Effector memory CD8-positive, alpha-beta T cell (primary cell): ENCODE measurements around the gene RNF145.
"Not testable (repeated sequence)": the region's sequence is repeated elsewhere in the genome, so short reads cannot be mapped to it uniquely, and the experiment has no call there.

Source experiments
- ATAC-seq: fragments of 150-1000 bp; cut with Tn5 transposase; replicated peaks from 2 replicates; pipeline ENCODE4 v1.10.0; 2021; ENCODE audit warnings: mild to moderate bottlenecking, moderate library complexity
- DNase-seq, 3 experiments: peaks; one replicate each; pipeline ENCODE4 v3.0.0; 2021
- H3K27ac Mint-ChIP-seq, 2 donors: one replicate each; pipeline ENCODE4 v1.8.0; 2022; ENCODE audit warnings: mild to moderate bottlenecking in 2 of 2, mixed read lengths in 2 of 2, moderate library complexity in 2 of 2
- H3K27me3 Mint-ChIP-seq, 2 donors: one replicate each; pipeline ENCODE4 v1.8.0; 2022; ENCODE audit warnings: mixed read lengths in 2 of 2
- H3K36me3 Mint-ChIP-seq: one replicate; pipeline ENCODE4 v1.8.0; 2022; ENCODE audit warnings: mild to moderate bottlenecking, moderate library complexity, mixed read lengths; ENCODE audit not compliant: insufficient read depth
- H3K4me1 Mint-ChIP-seq, 2 donors: one replicate each; pipeline ENCODE4 v1.8.0; 2022; ENCODE audit warnings: low read depth in 2 of 2, mixed read lengths in 2 of 2
- H3K4me3 Mint-ChIP-seq, 2 donors: one replicate each; pipeline ENCODE4 v1.8.0; 2022; ENCODE audit warnings: mild to moderate bottlenecking in 2 of 2, mixed read lengths in 2 of 2, moderate library complexity in 2 of 2
- H3K9me3 Mint-ChIP-seq, 2 donors: one replicate each; pipeline ENCODE4 v1.8.0; 2022; ENCODE audit warnings: mixed read lengths in 2 of 2

The RNF145 gene

DNA sequence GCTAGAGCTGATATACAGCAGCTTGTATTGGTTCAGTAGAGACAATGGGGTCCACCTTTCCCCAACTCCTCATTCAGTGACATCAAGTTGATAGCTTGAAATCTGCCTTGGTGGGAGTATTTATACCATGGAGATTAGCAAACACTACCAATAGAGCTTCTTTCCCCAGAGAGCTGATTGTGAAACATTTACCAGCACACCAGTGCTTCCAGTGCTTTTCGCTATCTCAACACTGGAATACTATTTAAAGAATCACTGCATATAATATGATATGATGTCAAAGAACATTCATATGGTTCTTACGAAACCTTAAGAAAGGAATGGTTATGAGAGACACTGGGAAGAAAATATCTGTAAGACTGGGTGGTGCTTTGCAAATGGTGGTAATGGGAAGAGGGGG, 21.8 kb upstream of the RNF145 start:
- Mint-ChIP-seq H3K4me3 (no peak overlapping the region), H3K9me3 (no peaks in the 10 kb centered on the region), H3K4me1 (no peaks in the 10 kb centered on the region), H3K36me3 (no peaks in the 10 kb centered on the region), H3K27ac (no peak overlapping the region), H3K27me3 (peaks cover 6 to 13% of the 10 kb centered on the region in 2 donors)
- no peak for ATAC-seq
- DNase-seq, result no peak

DNA sequence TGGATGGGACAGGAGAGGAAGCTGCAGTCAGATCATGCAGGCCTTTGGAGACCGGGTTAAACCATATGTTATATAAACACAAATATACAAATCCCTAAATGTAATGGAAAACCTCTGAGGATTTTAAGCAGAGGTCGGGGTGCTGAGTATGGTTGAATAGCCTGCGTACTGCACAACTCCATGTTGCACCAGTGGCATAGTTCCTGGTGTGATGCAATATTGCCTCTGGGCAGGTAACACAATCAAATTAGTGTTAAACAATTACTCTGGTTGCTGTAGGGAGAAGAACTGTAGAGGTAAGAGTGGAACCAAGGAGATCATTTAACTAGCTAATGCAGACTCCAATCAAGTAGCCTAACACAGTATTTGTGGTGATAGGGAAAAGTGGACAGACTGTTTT, 21.3 kb upstream of the RNF145 start:
- Mint-ChIP-seq H3K4me3 (no peak overlapping the region), H3K27me3 (peaks cover 6 to 13% of the 10 kb centered on the region in 2 donors), H3K36me3 (no peaks in the 10 kb centered on the region), H3K4me1 (no peaks in the 10 kb centered on the region), H3K27ac (no peak overlapping the region), H3K9me3 (no peaks in the 10 kb centered on the region)
- ATAC-seq (no peak), DNase-seq (no peak)

DNA sequence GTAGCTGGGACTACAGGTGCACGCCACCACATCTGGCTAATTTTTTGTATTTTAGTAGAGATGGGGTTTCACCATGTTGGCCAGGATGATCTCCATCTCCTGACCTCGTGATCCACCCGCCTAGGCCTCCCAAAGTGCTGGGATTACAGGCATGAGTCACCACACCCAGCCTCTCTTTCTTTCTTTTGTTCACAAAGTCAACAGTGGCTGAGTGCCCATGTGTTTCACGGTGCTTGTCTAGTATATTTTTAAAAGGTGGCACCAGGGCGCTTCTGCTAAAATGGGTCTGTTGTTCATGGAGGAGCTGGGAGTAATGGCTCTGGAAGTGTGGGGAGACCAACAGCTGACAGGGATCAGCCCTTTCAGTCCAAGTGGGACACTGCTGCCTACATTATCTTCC, 18.7 kb upstream of the RNF145 start:
- H3K9me3 Mint-ChIP-seq, H3K27ac Mint-ChIP-seq, H3K4me3 Mint-ChIP-seq, H3K4me1 Mint-ChIP-seq, H3K36me3 Mint-ChIP-seq, DNase-seq, ATAC-seq: not testable (repeated sequence)
- H3K27me3 Mint-ChIP-seq, result peaks cover 6 to 12% of the 10 kb centered on the region in 2 donors

DNA sequence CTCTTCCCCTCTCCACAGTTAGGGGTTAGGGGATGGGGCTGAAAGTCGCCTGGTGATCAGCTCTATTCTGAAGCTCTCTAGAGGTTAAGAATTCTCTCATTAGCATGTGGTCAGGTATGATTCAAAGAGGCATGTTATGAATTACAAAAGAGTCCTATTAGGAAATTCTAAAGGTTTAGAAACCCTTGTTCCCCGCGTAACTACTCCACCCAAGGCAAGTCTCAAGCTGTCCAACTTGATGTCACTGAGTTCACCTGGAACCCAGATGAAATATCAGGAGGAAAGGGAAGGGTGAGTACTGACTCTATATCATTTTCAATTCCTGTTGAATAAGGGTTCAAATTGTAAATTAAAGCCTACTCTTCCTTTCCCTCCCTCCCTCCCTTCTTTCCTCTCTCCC, 18.1 kb upstream of the RNF145 start:
- no peak for ATAC-seq
- no peak overlapping the region for H3K4me3 Mint-ChIP-seq
- peaks cover 6% of the 10 kb centered on the region in 2 donors for H3K27me3 Mint-ChIP-seq
- no peak for DNase-seq
- H3K27ac Mint-ChIP-seq, result no peak overlapping the region
- no peaks in the 10 kb centered on the region for H3K9me3 Mint-ChIP-seq
- no peaks in the 10 kb centered on the region for H3K36me3 Mint-ChIP-seq
- no peaks in the 10 kb centered on the region for H3K4me1 Mint-ChIP-seq

DNA sequence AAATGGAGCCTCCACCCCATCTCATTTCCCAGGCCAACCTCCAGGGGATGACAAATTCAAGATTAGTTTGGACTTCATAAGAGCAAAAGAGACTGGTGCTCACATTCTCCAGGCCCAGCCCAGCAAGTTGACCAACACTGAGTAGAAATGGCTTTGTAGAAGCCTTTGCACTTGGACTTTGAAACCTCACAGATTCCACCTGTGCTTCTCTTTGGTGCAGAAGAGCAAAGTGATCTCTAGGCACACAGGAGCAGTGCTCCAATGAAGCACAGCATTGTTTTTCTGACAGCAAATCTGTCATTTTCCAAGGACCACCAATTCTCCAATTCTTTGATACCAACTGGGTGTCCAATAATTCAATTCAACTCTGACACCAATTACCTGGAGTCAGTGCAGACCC, 17.1 kb upstream of the RNF145 start:
- peaks cover 0 to 2% of the 10 kb centered on the region in 2 donors for H3K4me1 Mint-ChIP-seq
- ATAC-seq (no peak), DNase-seq (no peak)
- H3K27me3 Mint-ChIP-seq, result peaks cover 0 to 6% of the 10 kb centered on the region in 2 donors
- H3K4me3 Mint-ChIP-seq, result no peak overlapping the region
- H3K36me3 Mint-ChIP-seq, result no peaks in the 10 kb centered on the region
- H3K9me3 Mint-ChIP-seq, result no peaks in the 10 kb centered on the region
- no peak overlapping the region for H3K27ac Mint-ChIP-seq

DNA sequence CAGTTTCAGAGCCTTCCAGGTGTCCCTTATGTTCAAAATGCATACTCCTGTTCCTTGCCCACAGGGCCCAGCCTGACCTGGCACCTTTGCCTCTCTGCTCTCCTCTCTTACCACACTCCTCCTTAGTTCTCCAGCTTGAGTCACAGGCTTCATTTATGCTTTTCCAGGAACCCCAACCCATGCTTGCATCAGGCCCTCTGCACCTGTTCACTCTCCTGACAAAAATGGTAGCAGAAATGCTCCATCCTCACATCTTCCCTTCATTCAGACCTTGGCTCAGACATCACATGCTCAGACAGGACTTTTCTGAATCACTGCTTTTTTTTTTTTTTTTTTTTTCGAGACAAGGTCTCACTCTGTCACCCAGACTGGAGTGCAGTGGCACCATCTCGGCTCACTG, 15.1 kb upstream of the RNF145 start:
- Mint-ChIP-seq H3K4me3 (no peak overlapping the region), H3K4me1 (peaks cover 4 to 6% of the 10 kb centered on the region in 2 donors), H3K9me3 (no peaks in the 10 kb centered on the region), H3K36me3 (no peaks in the 10 kb centered on the region), H3K27me3 (peaks cover 0 to 6% of the 10 kb centered on the region in 2 donors), H3K27ac (no peak overlapping the region)
- ATAC-seq, result no peak
- DNase-seq, result no peak

DNA sequence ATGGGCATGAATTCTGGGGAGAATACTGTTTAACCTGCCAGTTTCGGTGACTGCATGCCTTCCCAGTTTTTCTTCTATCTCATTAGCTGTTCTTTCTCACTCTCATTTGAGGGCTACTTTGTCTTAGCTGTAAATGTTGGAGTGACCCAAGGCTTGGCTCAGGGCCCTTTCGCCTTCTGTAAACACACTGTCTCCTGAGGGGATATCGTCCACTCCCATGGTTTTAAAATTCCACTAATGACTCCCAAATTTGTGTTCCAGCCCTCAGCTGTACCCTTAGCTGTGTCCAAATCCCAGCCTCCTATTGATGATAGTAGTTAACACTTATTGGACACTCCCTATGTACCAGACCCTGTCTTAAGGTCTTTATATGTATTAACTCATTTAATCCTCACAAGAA, 14.1 kb upstream of the RNF145 start:
- H3K4me3 Mint-ChIP-seq, result no peak overlapping the region
- ATAC-seq (no peak), DNase-seq (no peak)
- no peaks in the 10 kb centered on the region for H3K9me3 Mint-ChIP-seq
- H3K36me3 Mint-ChIP-seq, result no peaks in the 10 kb centered on the region
- peaks cover 4 to 6% of the 10 kb centered on the region in 2 donors for H3K4me1 Mint-ChIP-seq
- H3K27me3 Mint-ChIP-seq, result peaks cover 0 to 6% of the 10 kb centered on the region in 2 donors
- H3K27ac Mint-ChIP-seq, result no peak overlapping the region

DNA sequence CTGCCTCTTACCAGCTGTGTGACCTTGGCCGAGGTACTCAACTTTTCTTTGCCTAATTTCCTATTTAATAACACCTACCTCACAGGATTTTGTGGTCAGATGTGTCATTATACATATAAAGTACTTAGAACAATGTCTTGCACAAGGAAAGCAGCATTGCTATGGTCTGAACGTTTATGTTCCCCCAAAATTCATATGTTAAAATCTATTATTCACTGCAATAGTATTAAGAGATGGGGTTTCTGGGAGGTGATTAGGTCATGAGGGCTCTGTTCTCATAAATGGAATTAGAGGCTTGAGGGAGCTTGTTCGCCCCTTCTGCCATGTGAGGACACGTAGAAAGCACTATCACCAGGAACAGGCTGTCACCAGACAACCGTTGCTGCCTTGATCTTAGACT, 10.9 kb upstream of the RNF145 start:
- ATAC-seq, result peak; percentile 42
- no peaks in the 10 kb centered on the region for H3K9me3 Mint-ChIP-seq

DNA sequence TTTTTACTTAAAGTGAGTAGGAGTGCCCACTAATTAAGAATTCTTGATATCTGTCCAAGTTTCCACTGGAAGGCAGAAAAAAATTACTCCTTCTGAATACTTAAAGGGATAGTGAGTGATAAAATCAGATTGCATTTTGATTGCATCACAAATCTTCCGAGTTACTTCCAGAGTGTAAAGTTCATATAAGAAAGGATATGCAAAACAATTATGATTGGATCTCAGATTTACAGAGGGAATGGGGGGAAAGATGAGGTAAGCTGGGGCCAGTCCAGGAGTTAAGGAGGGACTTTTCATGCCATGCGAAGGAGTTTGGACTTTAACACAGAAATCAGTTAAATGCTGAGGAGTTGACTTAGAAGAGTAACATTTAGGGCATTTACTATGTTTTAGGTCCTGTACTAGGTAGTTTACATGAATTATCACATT, 9.3 kb upstream of the RNF145 start:
- H3K9me3 Mint-ChIP-seq, result no peaks in the 10 kb centered on the region
- no peak for ATAC-seq
- H3K36me3 Mint-ChIP-seq, result peaks cover under 1% of the 10 kb centered on the region
- DNase-seq, result no peak
- peaks cover 9 to 10% of the 10 kb centered on the region in 2 donors for H3K4me1 Mint-ChIP-seq
- no peaks in the 10 kb centered on the region for H3K27me3 Mint-ChIP-seq
- no peak overlapping the region for H3K27ac Mint-ChIP-seq
- H3K4me3 Mint-ChIP-seq, result no peak overlapping the region

More for the DNA sequence above, 10.9 kb upstream of the RNF145 start:
- H3K4me1 Mint-ChIP-seq, result peaks cover 9 to 10% of the 10 kb centered on the region in 2 donors
- no peak for DNase-seq
- no peaks in the 10 kb centered on the region for H3K27me3 Mint-ChIP-seq
- no peak overlapping the region for H3K4me3 Mint-ChIP-seq
- no peaks in the 10 kb centered on the region for H3K36me3 Mint-ChIP-seq
- no peak overlapping the region for H3K27ac Mint-ChIP-seq

DNA sequence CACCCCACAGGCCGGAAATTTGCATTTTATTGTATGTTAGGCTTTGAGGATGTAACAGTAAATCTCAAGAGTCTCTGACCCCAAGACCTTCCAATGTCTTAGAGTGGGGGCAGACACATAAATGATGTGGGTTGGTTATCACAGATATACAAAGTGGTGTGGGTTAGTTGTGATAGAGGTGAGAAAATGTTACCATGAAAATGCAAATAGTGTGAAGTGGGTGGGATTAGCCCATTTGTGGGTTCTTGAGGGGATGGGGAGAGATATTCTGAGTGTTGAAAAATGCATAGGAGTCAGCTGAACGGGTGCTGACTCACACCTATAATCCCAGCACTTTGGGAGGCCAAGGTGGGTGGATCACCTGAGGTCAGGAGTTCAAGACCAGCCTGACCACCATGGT, 7.9 kb upstream of the RNF145 start:
- DNase-seq (no peak), ATAC-seq (peak; percentile 82)
- Mint-ChIP-seq H3K27me3 (no peaks in the 10 kb centered on the region), H3K9me3 (no peaks in the 10 kb centered on the region), H3K36me3 (peaks cover 4% of the 10 kb centered on the region), H3K27ac (no peak overlapping the region), H3K4me1 (peaks cover 9 to 10% of the 10 kb centered on the region in 2 donors), H3K4me3 (no peak overlapping the region)

DNA sequence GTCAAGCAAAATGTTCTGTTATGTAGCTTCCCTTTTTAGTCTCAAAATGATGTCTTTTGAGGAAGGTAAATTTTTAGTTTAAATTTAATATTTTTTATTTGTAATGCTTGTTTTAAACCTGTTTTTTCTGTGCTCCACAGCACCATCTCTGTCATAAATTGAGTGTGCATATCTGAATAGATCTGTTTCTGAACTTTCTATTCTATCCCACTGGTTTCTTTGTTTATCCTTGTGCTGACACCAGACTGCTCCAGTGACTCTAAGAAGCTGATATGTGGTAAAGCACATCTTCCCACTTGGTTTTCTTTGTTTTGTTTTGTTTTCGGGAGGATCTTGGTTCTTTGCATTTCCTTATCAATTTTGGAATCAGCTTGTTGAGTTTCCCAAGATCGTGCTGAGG, 7.1 kb upstream of the RNF145 start:
- H3K27me3 Mint-ChIP-seq, result no peaks in the 10 kb centered on the region
- peaks cover 8 to 10% of the 10 kb centered on the region in 2 donors for H3K4me1 Mint-ChIP-seq
- no peak overlapping the region for H3K4me3 Mint-ChIP-seq
- peaks cover 4% of the 10 kb centered on the region for H3K36me3 Mint-ChIP-seq
- no peak for ATAC-seq
- DNase-seq, result no peak
- no peaks in the 10 kb centered on the region for H3K9me3 Mint-ChIP-seq
- no peak overlapping the region for H3K27ac Mint-ChIP-seq

DNA sequence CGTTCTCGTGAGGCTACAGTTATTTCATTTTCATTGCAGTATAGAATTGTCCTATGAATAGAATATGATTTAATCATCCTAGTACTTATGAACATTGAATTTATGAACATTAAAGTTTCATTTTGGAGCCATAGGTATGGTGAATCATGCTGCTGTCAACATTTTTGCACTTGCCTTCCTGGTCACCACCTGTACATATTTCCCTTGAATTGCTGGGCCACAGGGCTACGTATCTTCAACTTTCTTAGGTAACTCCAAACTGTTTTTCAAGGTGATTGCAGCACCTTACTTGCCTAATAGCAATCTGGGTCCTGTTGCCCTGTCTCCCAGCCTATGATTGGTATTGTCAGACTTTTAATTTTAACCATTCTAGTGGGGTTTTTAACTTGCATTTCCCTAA, 6.5 kb upstream of the RNF145 start:
- ATAC-seq (no peak), DNase-seq (no peak)
- peaks cover 4% of the 10 kb centered on the region for H3K36me3 Mint-ChIP-seq
- H3K4me1 Mint-ChIP-seq, result peaks cover 8 to 10% of the 10 kb centered on the region in 2 donors
- no peaks in the 10 kb centered on the region for H3K9me3 Mint-ChIP-seq
- no peak overlapping the region for H3K4me3 Mint-ChIP-seq
- no peaks in the 10 kb centered on the region for H3K27me3 Mint-ChIP-seq
- H3K27ac Mint-ChIP-seq, result no peak overlapping the region

DNA sequence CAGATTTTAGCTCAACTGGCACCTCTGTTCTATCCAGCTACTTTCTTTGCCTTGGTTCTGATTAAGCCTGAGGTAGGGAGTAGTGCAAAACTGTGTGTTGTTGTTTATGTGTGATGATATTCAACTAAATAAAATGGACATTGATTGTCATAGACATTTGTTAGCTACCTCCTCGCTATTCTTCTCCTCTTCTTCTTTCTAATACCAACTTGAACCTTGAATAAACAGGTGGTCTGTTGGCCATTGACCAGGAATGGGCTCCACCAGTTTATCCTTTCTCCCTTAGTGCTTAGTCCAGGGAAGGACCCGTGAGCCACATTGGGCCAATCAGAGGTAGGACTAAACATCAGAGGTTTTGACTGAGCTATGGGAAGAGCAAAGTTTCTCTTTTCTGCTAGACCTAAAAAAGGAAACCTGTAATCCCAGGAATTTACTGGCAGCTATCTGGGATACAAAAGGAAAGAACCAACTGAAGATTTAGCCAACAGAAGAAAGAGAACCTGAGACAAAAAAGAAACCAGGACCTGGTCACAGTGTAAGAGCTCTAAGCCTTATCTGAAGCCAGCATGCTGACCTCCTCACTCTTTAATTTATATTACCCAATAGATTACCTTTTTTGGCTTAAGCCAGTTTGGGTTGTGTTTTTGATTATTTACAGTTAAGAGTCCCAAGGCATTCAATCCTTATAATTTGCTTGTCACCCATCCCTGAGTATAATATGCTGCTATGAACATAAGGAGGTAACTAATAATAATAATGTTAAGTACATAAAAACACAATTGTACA, 5.3 kb upstream of the RNF145 start:
- no peak overlapping the region for H3K27ac Mint-ChIP-seq
- H3K4me1 Mint-ChIP-seq, result peaks cover 13 to 15% of the 10 kb centered on the region in 2 donors
- H3K9me3 Mint-ChIP-seq, result no peaks in the 10 kb centered on the region
- H3K4me3 Mint-ChIP-seq, result no peak overlapping the region
- no peaks in the 10 kb centered on the region for H3K27me3 Mint-ChIP-seq
- ATAC-seq (no peak), DNase-seq (no peak)
- peaks cover 10% of the 10 kb centered on the region for H3K36me3 Mint-ChIP-seq

DNA sequence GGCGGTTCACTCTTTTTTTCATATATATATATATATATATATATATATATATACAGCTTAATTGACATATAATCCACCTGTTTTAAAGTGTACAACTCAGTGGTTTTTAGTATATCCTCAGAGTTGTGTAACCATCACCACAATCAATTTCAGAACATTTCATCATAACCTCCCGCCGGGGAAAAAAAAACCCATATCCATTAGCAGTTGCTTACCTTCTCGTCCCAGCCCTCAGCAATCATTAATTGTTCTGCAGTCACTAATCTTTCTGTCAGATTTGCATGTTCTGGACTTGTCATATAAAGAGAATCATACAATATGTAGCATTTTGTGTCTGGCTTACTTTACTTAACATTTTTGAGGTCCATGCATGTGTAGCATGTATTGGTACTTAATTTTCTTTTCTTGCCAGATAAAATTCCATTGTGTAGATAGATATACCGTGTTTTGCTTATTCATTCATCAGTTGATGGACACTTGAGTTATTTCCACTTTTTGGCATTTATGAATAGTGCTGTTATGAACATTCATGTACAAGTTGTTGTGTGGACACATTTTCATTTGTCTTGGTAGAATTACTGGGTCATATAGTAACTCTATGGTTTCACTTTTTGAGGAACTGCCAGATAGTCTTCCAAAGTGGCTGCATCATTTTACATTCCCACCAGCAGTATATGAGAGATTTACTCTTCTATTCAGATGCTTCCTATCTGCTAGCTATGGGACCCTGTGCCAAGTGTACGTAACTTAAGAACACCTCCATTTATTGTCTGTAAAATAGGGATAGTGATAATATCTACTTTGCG, 3.5 kb upstream of the RNF145 start:
- Mint-ChIP-seq H3K27ac (no peak overlapping the region), H3K4me3 (no peak overlapping the region), H3K36me3 (peaks cover 23% of the 10 kb centered on the region), H3K9me3 (no peaks in the 10 kb centered on the region), H3K4me1 (peaks cover 22 to 24% of the 10 kb centered on the region in 2 donors), H3K27me3 (no peaks in the 10 kb centered on the region)
- ATAC-seq, result no peak
- DNase-seq, result no peak
